AG20443 (cell line): ENCODE results near the gene PCDHGC4.
A peak's percentile ranks its signal among the peaks of the same experiment; 100 is the strongest.

Source experiments
- DNase-seq: peaks from one replicate; pipeline ENCODE4 v3.0.0; 2012; ENCODE audit warnings: low spot score, mixed read lengths

PCDHGC4 gene

DNA sequence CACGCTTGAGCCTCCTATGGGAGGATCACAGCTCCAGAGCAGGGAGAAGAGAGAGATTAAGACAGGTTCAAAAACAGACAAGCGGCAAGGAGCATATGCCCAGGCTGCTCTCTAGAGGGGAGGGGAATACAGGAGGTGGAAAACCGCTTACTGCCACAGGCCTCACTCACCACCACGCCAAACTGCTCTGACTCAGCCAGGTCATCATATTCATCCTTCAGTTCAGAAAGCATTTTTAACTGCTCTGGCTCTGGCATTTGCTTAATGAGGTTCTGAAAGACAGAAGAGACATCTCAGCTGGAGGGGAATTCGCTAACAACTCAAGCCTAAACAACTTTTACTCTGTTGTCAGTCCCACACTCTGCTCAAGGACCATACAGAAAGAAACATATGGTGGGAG lies 44.2 kb downstream of the PCDHGC4 start:
- peak; percentile 75 for DNase-seq

DNA sequence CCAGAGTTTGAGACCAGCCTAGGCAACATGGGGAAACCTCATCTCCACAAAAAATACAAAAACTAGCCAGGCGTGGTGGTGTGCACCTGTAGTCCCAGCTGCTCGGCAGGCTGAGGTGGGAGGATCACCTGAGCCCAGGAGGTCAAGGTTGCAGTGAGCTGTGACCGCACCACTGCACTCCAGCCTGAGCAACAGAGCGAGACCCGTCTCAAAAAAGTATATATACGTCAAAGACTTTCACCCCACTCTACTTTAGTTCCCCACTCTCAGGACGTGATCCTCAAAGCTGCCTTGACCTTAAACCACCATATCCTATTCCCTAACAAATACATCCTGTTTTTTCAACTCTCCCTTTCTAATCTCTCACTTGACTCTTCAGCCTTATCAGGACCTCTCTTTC lies 45.0 kb downstream of the PCDHGC4 start:
- DNase-seq, result no peak

DNA sequence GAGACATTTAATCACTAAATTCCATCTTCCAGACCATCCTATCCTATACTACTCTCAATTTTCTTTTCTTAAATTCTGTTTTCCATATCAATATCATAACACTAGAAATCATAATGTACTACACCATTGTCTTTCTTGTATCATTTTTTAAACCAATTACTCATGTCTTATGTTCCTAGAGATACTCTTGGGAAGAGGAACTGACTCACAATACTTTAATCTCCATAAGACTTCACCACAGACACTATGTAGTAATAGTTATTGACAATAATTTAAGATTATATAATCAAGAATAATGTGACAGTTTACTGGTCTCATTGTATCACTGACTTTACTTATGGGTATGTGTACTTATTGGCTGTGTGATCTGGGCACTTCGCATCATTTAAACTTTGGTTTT lies 47.9 kb downstream of the PCDHGC4 start:
- no peak for DNase-seq

DNA sequence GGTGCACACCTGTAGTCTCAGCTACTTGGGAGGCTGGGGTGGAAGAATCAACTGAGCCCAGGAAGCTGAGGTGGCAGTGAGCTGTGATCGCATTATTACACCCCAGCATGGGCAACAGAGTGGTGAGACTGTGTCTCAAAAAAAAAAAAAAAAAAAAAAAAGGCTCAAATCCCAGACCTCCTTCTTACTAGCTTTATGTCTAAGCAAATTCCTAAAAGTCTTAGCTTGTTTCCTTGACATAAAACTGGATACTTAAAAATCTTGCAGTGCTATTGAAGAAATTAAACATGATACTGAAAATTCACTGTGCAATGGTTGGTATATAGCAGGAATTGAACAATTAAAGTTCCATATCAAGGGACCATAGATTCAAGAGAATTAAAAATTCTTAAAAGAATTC lies 49.1 kb downstream of the PCDHGC4 start:
- peak; percentile 17 for DNase-seq

DNA sequence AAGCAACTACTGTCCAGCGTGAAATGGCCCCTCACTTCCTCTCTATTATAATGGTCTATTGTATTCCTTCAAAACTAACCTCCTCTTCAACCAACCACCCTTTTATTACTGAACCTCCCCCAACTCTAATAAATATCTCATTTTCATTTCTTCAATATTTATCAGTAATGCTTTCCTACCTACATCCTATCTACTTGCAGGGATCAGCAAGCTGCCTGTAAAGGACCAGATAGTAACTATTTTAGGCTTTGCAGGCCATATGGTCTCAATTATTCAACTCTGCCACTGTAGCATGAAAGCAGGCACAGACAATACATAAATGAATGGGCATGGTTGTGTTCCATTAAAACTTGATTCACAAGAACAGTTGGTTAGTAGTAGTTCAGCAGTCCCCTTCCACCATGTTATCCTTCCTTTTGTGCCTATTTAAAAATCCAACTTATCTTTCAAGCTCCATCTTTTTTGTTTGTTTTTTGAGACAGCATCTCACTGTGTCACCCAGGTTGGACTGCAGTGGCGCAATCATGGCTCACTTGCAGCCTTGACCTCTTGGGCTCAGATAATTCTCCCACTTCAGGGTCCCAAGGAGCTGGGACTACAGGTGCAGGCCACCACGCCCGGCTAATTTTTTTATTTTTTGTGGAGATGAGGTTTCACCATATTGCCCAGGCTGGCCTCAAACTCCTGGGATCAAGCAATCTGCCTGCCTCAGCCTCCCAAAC lies 49.8 kb downstream of the PCDHGC4 start:
- no peak for DNase-seq
